Measurements from ENCODE around the gene PCP2. TPM values are rescaled to one million over a fixed set of nuclear protein-coding genes. Genes with fewer than 3 reads are reported as not detected.

Gene PCP2
- total and polyA plus RNA-seq, 2 of the 13 experiments (the other 11 are each of a cell fraction or from before 2014, with no cell fraction given): 0.62 TPM; not detected in 1

- DNase-seq (ENCODE audit: low spot score) (no peak), FAIRE-seq (no peak), ATAC-seq (peak; percentile 48)
- H3K9me3 ChIP-seq (ENCODE audit: low read length): no peaks in the 10 kb centered on the region
- no TSS peak for BruUV-seq (replicated peaks)
- TF ChIP-seq GATAD2A (CRISPR knock-in tag; IDR thresholded peaks at IDR 0.05): peak; percentile 17; the same call in 1 of the 2 replicates
- TF ChIP-seq NR2F6 (IDR thresholded peaks at IDR 0.05): peak; percentile 44; the same call in 1 of the 2 replicates
- TF ChIP-seq NR2F6 (CRISPR knock-in tag; IDR thresholded peaks at IDR 0.05): no peak
- TF ChIP-seq ZNF567 (CRISPR knock-in tag; IDR thresholded peaks at IDR 0.05; ENCODE audit: borderline replicate concordance): no peak
- TF ChIP-seq ZMYM3 (CRISPR knock-in tag; IDR thresholded peaks at IDR 0.05): 0 out of 2 replicates have a peak, but pooled peaks have one; percentile 7
- TF ChIP-seq CEBPB (IDR thresholded peaks at IDR 0.05; ENCODE audit: borderline replicate concordance, low read depth, low read length): peak; percentile 50
- TF ChIP-seq PITX1 (CRISPR knock-in tag; IDR thresholded peaks at IDR 0.05): no peak
- peak; percentile 80 for TF ChIP-seq ZNF770 (CRISPR knock-in tag; IDR thresholded peaks at IDR 0.05)
- peak; percentile 71; the same call in 1 of the 2 replicates for TF ChIP-seq ZNF362 (CRISPR knock-in tag; IDR thresholded peaks at IDR 0.05; ENCODE audit: borderline replicate concordance)
- no peak for TF ChIP-seq CHD4 (IDR thresholded peaks at IDR 0.05; ENCODE audit: borderline replicate concordance, low read length)
- TF ChIP-seq NR2F1 (CRISPR knock-in tag; IDR thresholded peaks at IDR 0.05): peak; percentile 44 to 49; a peak in 1 of 4 replicates
- H3K27ac ChIP-seq (ENCODE audit: extremely low read length, insufficient read depth, low read length): no peak overlapping the region
- POLR2A ChIA-PET: interaction anchor here (0.7 to 1.4 kb wide), 2 partner anchors 61 to 365 kb away, joined by 3 to 4 read pairs; partner anchors contain the start of gene CAMSAP3
- H3K9ac ChIP-seq (ENCODE audit: insufficient read depth, low read depth, low read length): no peak overlapping the region
- no peaks in the 10 kb centered on the region for H4K20me1 ChIP-seq (ENCODE audit: insufficient read depth, low read length)
- H2AFZ ChIP-seq (ENCODE audit: low read length): no peak overlapping the region
- no peaks in the 10 kb centered on the region for H3K36me3 ChIP-seq (replicated peaks in 1 of 2; ENCODE audit: control insufficient read depth in 1 of 2, insufficient read depth in 2 of 2, low read length in 2 of 2)
- peaks cover 20% of the 10 kb centered on the region for H3K4me1 ChIP-seq (ENCODE audit: insufficient read depth, low read length)
- in situ Hi-C loops (cut with HindIII; ENCODE audit: extremely low pct_ligation_motif_present, low pct_unique_long_range_greater_than_20kb) (no loop called here), intact Hi-C loops (cut with micrococcal nuclease; ENCODE audit: unreplicated experiment) (no loop called here)
- no peaks in the 10 kb centered on the region; a peak in 1 of 5 replicates for H3K27me3 ChIP-seq (ENCODE audit: control insufficient read depth in 1 of 2, insufficient read depth in 2 of 2, low read length in 2 of 2)
- no peaks in the 10 kb centered on the region for H3K79me2 ChIP-seq (ENCODE audit: insufficient read depth, low read length)
- CTCF ChIA-PET (ENCODE audit: low intra/inter-chr PET ratio, low total read pairs): no interaction called here
- peak overlapping the region; percentile 28; the same call in 1 of the 2 replicates for H3K4me2 ChIP-seq (ENCODE audit: low read depth, low read length)
- WGBS (ENCODE audit: low lambda C conversion rate): 2% methylated on average over 8 of the region's 14 CpGs
- H3K4me3 ChIP-seq (replicated peaks in 1 of 3; ENCODE audit: insufficient read depth in 1 of 3, low read depth in 2 of 3, low read length in 3 of 3): no peak overlapping the region
Observed at GRCh38 chr19:7657131-7657751, 23.7 kb upstream of the PCP2 start.
